Right atrium auricular region (tissue), 2 donors: Measurements from ENCODE around the gene GCK. TPM values are rescaled to one million over a fixed set of nuclear protein-coding genes. Genes with fewer than 3 reads are reported as not detected.

Experiments
- DNase-seq: peaks from one replicate; pipeline ENCODE4 v3.0.0-alpha.2; 2019; ENCODE audit warnings: low spot score
- H3K27ac ChIP-seq, 2 donors: fragments of 200-600 bp; sonication (generic); 1 replicate in 1 of 2; 2 replicates in 1 of 2; pipeline ENCODE4 v1.5.1; 2016 to 2019
- H3K27me3 ChIP-seq, 2 donors: fragments of 200-600 bp; sonication (generic); one replicate each; pipeline versions ENCODE4 v1.5.1 to v1.6.0; 2017 to 2019
- H3K36me3 ChIP-seq: fragments of 200-600 bp; sonication (generic); one replicate; pipeline ENCODE4 v1.5.1; 2016
- H3K4me1 ChIP-seq, 2 donors: fragments of 200-600 bp; sonication (generic); one replicate each; pipeline versions ENCODE4 v1.5.1 to v1.6.0; 2017 to 2019
- H3K4me3 ChIP-seq, 2 donors: fragments of 200-600 bp; sonication (generic); 1 replicate in 1 of 2; 2 replicates in 1 of 2; pipeline ENCODE4 v1.5.1; 2017 to 2019; ENCODE audit warnings: mild to moderate bottlenecking in 1 of 2, moderate library complexity in 1 of 2
- H3K9me3 ChIP-seq, 2 donors: fragments of 200-600 bp; sonication (generic); one replicate each; pipeline ENCODE4 v1.5.1; 2019
- CTCF ChIP-seq, 2 donors: fragments of 200-600 bp; sonication (generic); IDR thresholded peaks; one replicate each; pipeline ENCODE4 v1.5.1; 2019; ENCODE audit warnings: antibody characterized with exemption in 2 of 2
- total RNA-seq, 2 donors: library from RNA; depleted of rRNA; stranded (reverse); fragments of >200 nt; gene quantifications; one replicate each; pipeline ENCODE4 v1.1.0, GENCODE V29; 2016

GCK gene
- total RNA-seq, 2 donors from 2014 or later = 11.1 to 21.0 TPM

DNA sequence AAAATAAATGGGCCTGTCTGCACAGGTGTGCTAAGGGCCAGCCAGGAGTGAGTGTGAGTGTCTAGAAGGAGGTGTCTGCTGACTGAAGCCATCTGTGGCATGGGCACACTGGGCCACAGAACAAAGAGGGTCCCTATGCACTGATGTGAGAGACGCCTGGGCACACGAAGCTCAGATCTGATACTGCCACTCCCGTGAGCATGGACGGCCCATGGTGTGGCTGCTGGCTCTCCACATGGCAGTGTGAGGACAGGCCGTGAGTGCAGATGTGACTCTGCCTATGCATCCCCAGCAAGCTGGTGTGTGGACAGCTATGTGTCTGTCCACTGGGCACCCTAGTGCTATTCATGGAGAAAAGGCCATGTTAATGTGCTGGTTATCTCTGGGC, 35.3 kb downstream of the GCK start:
- no peak overlapping the region for H3K4me3 ChIP-seq
- H3K27ac ChIP-seq = no peak overlapping the region
- TF ChIP-seq CTCF (IDR thresholded peaks at IDR 0.05) = no peak
- no peaks in the 10 kb centered on the region for H3K4me1 ChIP-seq
- H3K36me3 ChIP-seq = no peaks in the 10 kb centered on the region
- no peaks in the 10 kb centered on the region for H3K27me3 ChIP-seq
- no peak for DNase-seq
- H3K9me3 ChIP-seq = no peaks in the 10 kb centered on the region

GRCh38 chr7:44152971-44153947, 36.0 kb downstream of the GCK start:
- TF ChIP-seq CTCF (IDR thresholded peaks at IDR 0.05) = peak in 1 of 2 donors; percentile 30
- no peak for DNase-seq
- Histone ChIP-seq H3K27ac (no peak overlapping the region), H3K4me3 (no peak overlapping the region), H3K27me3 (no peaks in the 10 kb centered on the region), H3K36me3 (no peaks in the 10 kb centered on the region), H3K4me1 (no peaks in the 10 kb centered on the region), H3K9me3 (no peaks in the 10 kb centered on the region)

DNA sequence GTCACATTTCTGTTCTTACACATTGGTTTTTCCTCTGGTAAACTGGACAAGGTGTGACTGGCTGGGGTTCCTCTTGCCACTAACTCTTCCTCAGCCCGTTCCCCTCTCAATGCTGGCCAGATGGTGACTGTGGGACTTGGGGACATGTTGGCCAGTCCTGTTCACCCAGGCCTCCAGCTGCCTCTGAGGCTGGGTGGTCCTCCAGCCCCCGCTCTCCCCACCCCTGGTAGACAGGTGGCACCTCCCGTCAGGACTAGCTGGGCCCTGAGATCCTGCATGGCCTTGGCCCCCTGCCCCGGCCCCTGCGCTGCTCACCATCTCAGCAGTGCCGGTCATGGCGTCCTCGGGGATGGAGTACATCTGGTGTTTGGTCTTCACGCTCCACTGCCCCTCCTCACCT, 37.3 kb downstream of the GCK start:
- no peak for TF ChIP-seq CTCF (IDR thresholded peaks at IDR 0.05)
- DNase-seq = no peak
- Histone ChIP-seq H3K27ac (no peak overlapping the region), H3K4me1 (no peaks in the 10 kb centered on the region), H3K4me3 (no peak overlapping the region), H3K36me3 (no peaks in the 10 kb centered on the region), H3K9me3 (no peaks in the 10 kb centered on the region), H3K27me3 (no peaks in the 10 kb centered on the region)

DNA sequence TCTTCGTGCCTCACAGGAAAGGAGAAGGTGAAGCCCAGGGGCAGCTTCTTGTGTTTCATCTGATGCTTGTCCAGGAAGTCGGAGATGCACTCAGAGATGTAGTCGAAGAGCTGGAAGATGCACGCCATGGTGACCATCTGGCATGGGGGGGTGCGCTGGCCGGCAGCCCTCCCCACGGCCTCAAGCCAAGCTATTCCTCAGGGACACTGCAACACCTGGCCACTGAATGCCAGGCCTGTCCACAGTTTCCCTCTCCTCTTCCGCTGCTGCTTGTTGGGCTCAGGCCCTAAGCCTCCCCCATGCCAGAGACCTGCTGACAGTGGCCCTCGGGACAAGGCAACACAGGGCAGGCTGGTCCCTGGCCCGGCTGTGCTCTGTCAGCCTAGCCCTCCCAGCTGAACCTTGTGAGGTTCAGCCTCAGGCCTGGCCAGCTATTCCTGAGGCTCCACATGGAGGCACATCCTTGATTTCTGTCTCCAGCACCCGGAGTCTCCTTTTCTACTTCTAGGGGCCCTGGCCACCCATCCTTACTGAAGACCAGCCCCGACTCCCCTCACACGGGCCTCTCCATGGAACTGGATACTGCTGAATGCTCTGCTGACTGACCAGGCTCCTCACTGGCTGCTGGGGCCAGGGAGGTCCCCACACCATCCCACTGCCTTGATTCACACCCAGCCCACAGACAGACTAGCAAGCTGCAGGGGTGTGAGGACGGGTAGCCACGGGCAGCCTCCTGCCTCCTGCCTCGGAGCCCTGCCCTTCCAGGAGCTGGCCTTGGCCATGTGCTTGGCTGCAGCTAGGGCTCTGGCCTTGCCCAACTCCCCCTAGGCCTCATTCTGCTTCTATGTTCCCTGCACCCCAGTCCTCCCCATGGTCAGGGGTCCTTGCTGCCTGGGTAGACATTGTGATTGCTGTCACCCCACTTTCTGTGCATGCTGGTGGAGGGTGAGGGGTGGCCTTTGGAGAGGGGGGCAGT, 38.0 kb downstream of the GCK start:
- Histone ChIP-seq H3K36me3 (no peaks in the 10 kb centered on the region), H3K27me3 (no peaks in the 10 kb centered on the region), H3K4me1 (peaks cover 0 to 7% of the 10 kb centered on the region in 2 donors), H3K9me3 (no peaks in the 10 kb centered on the region), H3K27ac (no peak overlapping the region), H3K4me3 (no peak overlapping the region)
- no peak for TF ChIP-seq CTCF (IDR thresholded peaks at IDR 0.05)
- DNase-seq = no peak

- Histone ChIP-seq H3K4me3 (no peak overlapping the region), H3K9me3 (no peaks in the 10 kb centered on the region), H3K27ac (no peak overlapping the region), H3K36me3 (no peaks in the 10 kb centered on the region), H3K4me1 (peaks cover 0 to 15% of the 10 kb centered on the region in 2 donors), H3K27me3 (no peaks in the 10 kb centered on the region)
- no peak for TF ChIP-seq CTCF (IDR thresholded peaks at IDR 0.05)
- no peak for DNase-seq
These were observed 38.8 kb downstream of the GCK start for GRCh38 chr7:44150466-44150832.
